Measurements from ENCODE around the gene ABCC11.

The ABCC11 gene

GRCh38 chr16:48271728-48272127 lies 24.4 kb upstream of the ABCC11 start:
- Histone ChIP-seq H3K36me3 (ENCODE audit: low read length) (peaks cover 8% of the 10 kb centered on the region), H3K4me2 (ENCODE audit: low read depth, low read length, poor library complexity, severe bottlenecking) (no peak overlapping the region), H3K27me3 (ENCODE audit: low read length) (no peaks in the 10 kb centered on the region), H3K9ac (ENCODE audit: low read length) (no peak overlapping the region), H3K27ac (ENCODE audit: low read depth, low read length) (no peak overlapping the region), H2AFZ (ENCODE audit: low read depth, low read length, severe bottlenecking) (no peak overlapping the region), H3K79me2 (ENCODE audit: insufficient read depth, low read length) (no peaks in the 10 kb centered on the region), H3K9me2 (replicated peaks; ENCODE audit: insufficient read depth, low read length) (no peaks in the 10 kb centered on the region), H3F3A (ENCODE audit: insufficient read depth) (no peaks in the 10 kb centered on the region), H3K4me3 (ENCODE audit: insufficient read depth, low read length, poor library complexity, severe bottlenecking) (no peak overlapping the region), H4K20me1 (ENCODE audit: low read depth, low read length) (no peaks in the 10 kb centered on the region), H3K9me3 (ENCODE audit: insufficient read depth, low read length) (no peaks in the 10 kb centered on the region)
- TF ChIP-seq EZH2phosphoT487 (conservative IDR thresholded peaks at IDR 0.05; ENCODE audit: low read length) (no peak), CTCF (IDR thresholded peaks at IDR 0.05; ENCODE audit: insufficient read depth, low read length, poor library complexity, severe bottlenecking) (no peak)

GRCh38 chr16:48269011-48269410 lies 21.7 kb upstream of the ABCC11 start:
- Histone ChIP-seq H3K36me3 (ENCODE audit: low read length) (peaks cover 13% of the 10 kb centered on the region), H3K9me3 (ENCODE audit: insufficient read depth, low read length) (no peaks in the 10 kb centered on the region)

GRCh38 chr16:48262631-48263030 lies 15.3 kb upstream of the ABCC11 start:
- no peak overlapping the region for H3K4me2 ChIP-seq (ENCODE audit: low read depth, low read length, poor library complexity, severe bottlenecking)
- no peaks in the 10 kb centered on the region for H4K20me1 ChIP-seq (ENCODE audit: low read depth, low read length)
- no peak overlapping the region for H3K4me3 ChIP-seq (ENCODE audit: insufficient read depth, low read length, poor library complexity, severe bottlenecking)
- H3K27ac ChIP-seq (ENCODE audit: low read depth, low read length): no peak overlapping the region
- H3K9ac ChIP-seq (ENCODE audit: low read length): no peak overlapping the region
- TF ChIP-seq EZH2phosphoT487 (conservative IDR thresholded peaks at IDR 0.05; ENCODE audit: low read length) (no peak), CTCF (IDR thresholded peaks at IDR 0.05; ENCODE audit: insufficient read depth, low read length, poor library complexity, severe bottlenecking) (no peak)
- H3K27me3 ChIP-seq (ENCODE audit: low read length): no peaks in the 10 kb centered on the region
- H3K9me3 ChIP-seq (ENCODE audit: insufficient read depth, low read length): peaks cover 6% of the 10 kb centered on the region; the same call in 1 of the 2 replicates
- no peaks in the 10 kb centered on the region for H3F3A ChIP-seq (ENCODE audit: insufficient read depth)
- no peaks in the 10 kb centered on the region for H3K79me2 ChIP-seq (ENCODE audit: insufficient read depth, low read length)
- H3K9me2 ChIP-seq (replicated peaks; ENCODE audit: insufficient read depth, low read length): no peaks in the 10 kb centered on the region
- peaks cover 41% of the 10 kb centered on the region for H3K36me3 ChIP-seq (ENCODE audit: low read length)
- no peak overlapping the region for H2AFZ ChIP-seq (ENCODE audit: low read depth, low read length, severe bottlenecking)

More at GRCh38 chr16:48269011-48269410, 21.7 kb upstream of the ABCC11 start:
- Histone ChIP-seq H3K4me3 (ENCODE audit: insufficient read depth, low read length, poor library complexity, severe bottlenecking) (no peak overlapping the region), H3K27ac (ENCODE audit: low read depth, low read length) (no peak overlapping the region), H3K79me2 (ENCODE audit: insufficient read depth, low read length) (no peaks in the 10 kb centered on the region), H3K27me3 (ENCODE audit: low read length) (no peaks in the 10 kb centered on the region), H3K4me2 (ENCODE audit: low read depth, low read length, poor library complexity, severe bottlenecking) (no peak overlapping the region), H2AFZ (ENCODE audit: low read depth, low read length, severe bottlenecking) (no peak overlapping the region), H3K9me2 (replicated peaks; ENCODE audit: insufficient read depth, low read length) (no peaks in the 10 kb centered on the region), H3F3A (ENCODE audit: insufficient read depth) (no peaks in the 10 kb centered on the region), H4K20me1 (ENCODE audit: low read depth, low read length) (no peaks in the 10 kb centered on the region), H3K9ac (ENCODE audit: low read length) (no peak overlapping the region)
- TF ChIP-seq EZH2phosphoT487 (conservative IDR thresholded peaks at IDR 0.05; ENCODE audit: low read length) (no peak), CTCF (IDR thresholded peaks at IDR 0.05; ENCODE audit: insufficient read depth, low read length, poor library complexity, severe bottlenecking) (no peak)

Measured in SU-DHL-6 (cell line).